Measurements from ENCODE around the gene ZNF483. TPM values are rescaled to one million over a fixed set of nuclear protein-coding genes. Genes with fewer than 3 reads are reported as not detected.

Gene ZNF483
- total RNA-seq, 4 donors from 2014 or later: 0.23 to 6.5 (median 1.00) TPM

- Histone ChIP-seq H3K9me3 (no peaks in the 10 kb centered on the region), H3K27ac (peak within 1 kb of the TSS; percentile 88 to 93 (median 90)), H3K27me3 (no peaks in the 10 kb centered on the region), H3K36me3 (peaks cover 5 to 29% (median 10%) of the 10 kb centered on the region in 3 donors), H3K4me1 (peaks cover 6 to 47% (median 8%) of the 10 kb centered on the region in 3 donors), H3K4me3 (peak within 1 kb of the TSS; percentile 73 to 90 (median 79))
- intact Hi-C loops (cut with DNase I): loop anchor here (10.0 kb wide), 1 partner anchor 95 kb away; no protein-coding TSS in a partner anchor
- peak in 2 of 4 donors; percentile 32 to 44 for TF ChIP-seq POLR2A (IDR thresholded peaks at IDR 0.05)
- no peak for TF ChIP-seq CTCF (IDR thresholded peaks at IDR 0.05)
- 0 to 10% methylated on average over 25 to 47 of the region's 64 CpGs for WGBS, 2 donors
- no peak for DNase-seq
These were observed 74.3 kb downstream of the ZNF483 start, which contains the start of gene PTGR1 for GRCh38 chr9:111599092-111599954. Gene PTGR1, minus strand, starts transcription at chr9:111599647. Its CDS starts 2,225 bp downstream, at chr9:111597422.

- DNase-seq: no peak
- no peaks in the 10 kb centered on the region for H3K9me3 ChIP-seq
- no peak for TF ChIP-seq CTCF (IDR thresholded peaks at IDR 0.05)
- TF ChIP-seq POLR2A (IDR thresholded peaks at IDR 0.05): no peak
- H3K36me3 ChIP-seq: peaks cover 5 to 22% (median 10%) of the 10 kb centered on the region in 3 donors
- peaks cover 6 to 47% (median 8%) of the 10 kb centered on the region in 3 donors for H3K4me1 ChIP-seq
- intact Hi-C loops (cut with DNase I): loop anchor here (10.0 kb wide), 1 partner anchor 95 kb away; no protein-coding TSS in a partner anchor
- H3K27ac ChIP-seq: peak overlapping the region; percentile 88 to 93 (median 90)
- peak overlapping the region; percentile 73 to 90 (median 79) for H3K4me3 ChIP-seq
- no peaks in the 10 kb centered on the region for H3K27me3 ChIP-seq
- WGBS, 2 donors: 0 to 37% methylated on average over 1 to 10 of the region's 17 CpGs
These were observed 75.0 kb downstream of the ZNF483 start for GRCh38 chr9:111599955-111600343.

GRCh38 chr9:111601237-111602018 is 76.4 kb downstream of the ZNF483 start:
- WGBS, 2 donors: 62 to 65% methylated on average over 10 of the region's 10 CpGs
- Histone ChIP-seq H3K36me3 (peaks cover 0 to 7% (median 3%) of the 10 kb centered on the region in 3 donors), H3K27ac (peak overlapping the region; percentile 38 to 93 (median 89)), H3K4me1 (peaks cover 6 to 47% (median 8%) of the 10 kb centered on the region in 3 donors), H3K27me3 (no peaks in the 10 kb centered on the region), H3K9me3 (no peaks in the 10 kb centered on the region), H3K4me3 (no peak overlapping the region)
- TF ChIP-seq POLR2A (IDR thresholded peaks at IDR 0.05) (no peak), CTCF (IDR thresholded peaks at IDR 0.05) (no peak)
- intact Hi-C loops (cut with DNase I): no loop called here
- no peak for DNase-seq

GRCh38 chr9:111603041-111603440 is 78.1 kb downstream of the ZNF483 start:
- Histone ChIP-seq H3K27ac (peak overlapping the region in 2 of 4 donors; percentile 64 to 90), H3K36me3 (no peaks in the 10 kb centered on the region), H3K27me3 (no peaks in the 10 kb centered on the region), H3K4me1 (peaks cover 6 to 38% (median 8%) of the 10 kb centered on the region in 3 donors), H3K9me3 (no peaks in the 10 kb centered on the region), H3K4me3 (no peak overlapping the region)
- intact Hi-C loops (cut with DNase I): no loop called here
- DNase-seq: no peak
- TF ChIP-seq CTCF (IDR thresholded peaks at IDR 0.05) (no peak), POLR2A (IDR thresholded peaks at IDR 0.05) (no peak)
- WGBS, 2 donors: 56 to 82% methylated on average over 4 of the region's 4 CpGs

Data from esophagus squamous epithelium (tissue), 5 donors.